HCT116 (cell line): ENCODE measurements around the gene KIF26B. TPM values are rescaled to one million over a fixed set of nuclear protein-coding genes. Genes with fewer than 3 reads are reported as not detected.

Experiments
- ATAC-seq: fragments of 200-7000 bp; cut with Tn5 transposase; 2 replicates; pipeline ENCODE4 v1.9.1; 2020; ENCODE audit warnings: mild to moderate bottlenecking, moderate library complexity
- BruUV-seq: library from RNA; stranded (reverse); fragments of 400-500 nt; replicated peaks from 2 replicates; lab custom pipeline; 2021; lab: Mats Ljungman, UMichigan
- CTCF ChIA-PET: fragments of 300-600 bp; sonication (Branson Sonifier 250); formaldehyde crosslinking; loops from one replicate; lab custom pipeline; 2021; ENCODE audit warnings: antibody characterized with exemption; lab: Charles Lee
- POLR2A ChIA-PET: fragments of 300-600, 350-600 bp; sonication (Branson Sonifier 250); formaldehyde crosslinking; loops from one replicate; lab custom pipeline; 2021; ENCODE audit warnings: antibody characterized with exemption; lab: Charles Lee
- RAD21 ChIA-PET, 2 experiments: fragments of 300-600 bp; sonication (Branson Sonifier 250); formaldehyde crosslinking; loops; one replicate each; lab custom pipeline; 2023; ENCODE audit warnings: low total read pairs in 2 of 2; ENCODE audit not compliant: uncharacterized antibody in 2 of 2, unreplicated experiment in 2 of 2, low non-redundant PET in 1 of 2; lab: Charles Lee
- DNase-seq: peaks from one replicate; pipeline ENCODE4 v3.0.0-alpha.2; 2010; ENCODE audit warnings: low read depth, low spot score
- H2AFZ ChIP-seq: fragments of 200-600 bp; shearing (Covaris generic), sonication (generic); 2 replicates; pipeline ENCODE4 v1.6.1; 2017; ENCODE audit warnings: low read depth, mixed run types, mixed read lengths, antibody characterized with exemption, low read length; ENCODE audit not compliant: poor library complexity, severe bottlenecking
- H3K27ac ChIP-seq: 2 replicates; pipeline ENCODE4 v1.5.1; 2012; ENCODE audit warnings: low read depth, low read length
- H3K27me3 ChIP-seq: fragments of 200-600 bp; sonication (generic); 2 replicates; pipeline ENCODE4 v1.6.1; 2016; ENCODE audit warnings: mixed run types, low read length, mixed read lengths; ENCODE audit not compliant: insufficient read depth
- H3K36me3 ChIP-seq, 2 experiments: fragments of 200-500 bp in 1 of 2; fragments of 200-600 bp in 1 of 2; sonication (Bioruptor generic) in 1 of 2; sonication (generic) in 1 of 2; 2 replicates each; pipeline versions ENCODE4 v1.5.1 to v1.6.1; 2014 to 2016; ENCODE audit warnings: low read length in 2 of 2, inconsistent platforms in 1 of 2, mixed read lengths in 1 of 2, mixed run types in 1 of 2; ENCODE audit not compliant: insufficient read depth in 2 of 2, control insufficient read depth in 1 of 2
- H3K4me1 ChIP-seq, 2 experiments: fragments of 200-600 bp in 1 of 2; sonication (generic) in 1 of 2; 2 replicates each; pipeline versions ENCODE4 v1.5.1 to v1.6.1; 2012 to 2017; ENCODE audit warnings: low read length in 2 of 2, inconsistent platforms in 1 of 2, mild to moderate bottlenecking in 1 of 2, mixed read lengths in 1 of 2, mixed run types in 1 of 2, moderate library complexity in 1 of 2; ENCODE audit not compliant: insufficient read depth in 2 of 2, control insufficient read depth in 1 of 2
- H3K4me2 ChIP-seq: fragments of 200-600 bp; sonication (generic); 2 replicates; pipeline ENCODE4 v1.6.1; 2017; ENCODE audit warnings: mixed run types, low read length, mixed read lengths
- H3K4me3 ChIP-seq, 2 experiments: fragments of 200-600 bp in 1 of 2; sonication (generic) in 1 of 2; replicated peaks in 1 of 2; 2 replicates each; pipeline ENCODE4 v1.5.1; 2011 to 2016; ENCODE audit warnings: low read length in 2 of 2, control low read depth in 1 of 2, low read depth in 1 of 2, mild to moderate bottlenecking in 1 of 2, mixed read lengths in 1 of 2, mixed run types in 1 of 2
- H3K79me2 ChIP-seq: fragments of 200-600 bp; sonication (generic); 2 replicates; pipeline ENCODE4 v1.6.1; 2017; ENCODE audit warnings: mild to moderate bottlenecking, mixed run types, low read length, moderate library complexity, mixed read lengths; ENCODE audit not compliant: insufficient read depth
- H3K9ac ChIP-seq: fragments of 200-600 bp; sonication (generic); 2 replicates; pipeline ENCODE4 v1.6.1; 2016; ENCODE audit warnings: low read length, mixed read lengths
- H3K9me2 ChIP-seq: fragments of 200-600 bp; sonication (generic), shearing (Covaris generic); 2 replicates; pipeline ENCODE4 v1.6.1; 2017; ENCODE audit warnings: mixed run types, mild to moderate bottlenecking, moderate library complexity; ENCODE audit not compliant: insufficient read depth
- H3K9me3 ChIP-seq, 2 experiments: fragments of 200-500 bp in 1 of 2; fragments of 200-600 bp in 1 of 2; sonication (Bioruptor generic) in 1 of 2; sonication (generic) in 1 of 2; 2 replicates each; pipeline ENCODE4 v1.6.1; 2014 to 2017; ENCODE audit warnings: low read length in 2 of 2, mixed read lengths in 2 of 2, inconsistent platforms in 1 of 2, low read depth in 1 of 2, mild to moderate bottlenecking in 1 of 2, mixed run types in 1 of 2, moderate library complexity in 1 of 2; ENCODE audit not compliant: control insufficient read depth in 1 of 2, insufficient read depth in 1 of 2
- H4K20me1 ChIP-seq: fragments of 200-600 bp; sonication (generic), shearing (Covaris generic); 2 replicates; pipeline ENCODE4 v1.6.1; 2017; ENCODE audit warnings: mixed run types, mild to moderate bottlenecking, moderate library complexity; ENCODE audit not compliant: insufficient read depth
- CBX3 ChIP-seq: IDR thresholded peaks from 2 replicates; pipeline ENCODE4 v1.6.1; 2012; ENCODE audit warnings: low read depth
- EZH2 ChIP-seq: fragments of 200-600 bp; sonication (generic); IDR thresholded peaks from 2 replicates; pipeline ENCODE4 v1.6.1; 2017; ENCODE audit warnings: antibody characterized with exemption, mixed run types
- POLR2AphosphoS5 ChIP-seq: IDR thresholded peaks from 2 replicates; pipeline ENCODE4 v1.6.1; 2011; ENCODE audit warnings: mild to moderate bottlenecking, low read depth, low read length, moderate library complexity
- YY1 ChIP-seq: IDR thresholded peaks from 2 replicates; pipeline ENCODE4 v1.6.1; 2011; ENCODE audit warnings: low read length, low read depth, moderate library complexity, mild to moderate bottlenecking; ENCODE audit not compliant: insufficient replicate concordance; ENCODE audit errors: extremely low read depth
- intact Hi-C: fragments of 100-400 bp; cut with micrococcal nuclease; formaldehyde crosslinking; loops from 2 replicates; pipeline ENCODE4 v1.10.0; 2022
- total RNA-seq: library from RNA; stranded (reverse); gene quantifications from one replicate; pipeline ENCODE4 v1.2.1, GENCODE V29; 2021; ENCODE audit not compliant: unreplicated experiment
- TF ChIP-seq, protein P1 (sequence below): IDR thresholded peaks from 2 replicates; pipeline ENCODE4 v1.6.1; 2012; ENCODE audit warnings: low read depth

KIF26B gene
- total RNA-seq, 1 experiment from 2014 or later: 0.49 TPM

DNA sequence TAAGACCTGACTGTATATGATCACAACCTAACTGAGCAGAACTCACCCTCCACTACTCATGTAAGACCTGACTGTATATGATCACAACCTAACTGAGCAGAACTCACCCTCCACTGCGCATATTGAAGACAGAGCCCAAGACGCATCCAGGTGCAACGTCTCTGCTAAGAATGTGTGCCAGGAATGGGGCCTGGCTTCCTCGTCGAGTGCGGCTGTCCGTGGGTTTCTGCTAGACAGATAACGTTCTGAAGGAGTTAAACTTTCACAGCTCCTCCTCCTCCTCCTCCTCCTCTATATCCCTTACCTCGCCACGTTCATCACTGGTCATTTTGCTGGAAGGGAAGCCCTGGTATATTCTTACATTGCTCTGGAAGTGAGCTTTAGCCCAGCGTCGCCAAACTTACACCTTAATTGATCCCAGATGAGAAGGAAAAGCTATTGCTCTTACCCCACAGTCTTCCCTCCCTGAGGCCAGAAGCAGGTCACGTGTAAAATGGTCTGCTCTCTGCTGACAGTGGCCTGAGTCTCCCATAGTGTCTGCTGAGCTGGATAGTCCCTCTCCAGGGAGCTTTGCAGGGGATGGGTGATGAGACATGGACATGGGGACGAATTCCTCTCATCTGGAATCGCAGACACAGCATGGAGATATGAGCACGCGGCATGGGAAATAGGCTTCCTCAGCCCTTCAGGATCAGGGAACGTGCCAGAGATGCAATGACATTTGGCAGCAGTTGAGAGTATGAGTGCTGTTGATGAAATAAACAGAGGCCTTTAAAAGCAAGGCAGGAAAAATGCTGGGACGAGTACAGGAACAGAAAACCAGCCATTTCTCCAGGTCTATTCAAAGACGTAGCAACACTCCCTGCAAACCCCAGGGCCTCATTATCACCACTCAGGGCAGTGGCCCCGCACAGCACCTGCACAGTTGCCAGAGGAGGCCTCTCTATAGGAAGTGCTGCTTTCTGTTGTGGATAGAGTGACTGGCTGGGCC is 528.1 kb downstream of the KIF26B start (continued):
- TF ChIP-seq, protein P1, sequence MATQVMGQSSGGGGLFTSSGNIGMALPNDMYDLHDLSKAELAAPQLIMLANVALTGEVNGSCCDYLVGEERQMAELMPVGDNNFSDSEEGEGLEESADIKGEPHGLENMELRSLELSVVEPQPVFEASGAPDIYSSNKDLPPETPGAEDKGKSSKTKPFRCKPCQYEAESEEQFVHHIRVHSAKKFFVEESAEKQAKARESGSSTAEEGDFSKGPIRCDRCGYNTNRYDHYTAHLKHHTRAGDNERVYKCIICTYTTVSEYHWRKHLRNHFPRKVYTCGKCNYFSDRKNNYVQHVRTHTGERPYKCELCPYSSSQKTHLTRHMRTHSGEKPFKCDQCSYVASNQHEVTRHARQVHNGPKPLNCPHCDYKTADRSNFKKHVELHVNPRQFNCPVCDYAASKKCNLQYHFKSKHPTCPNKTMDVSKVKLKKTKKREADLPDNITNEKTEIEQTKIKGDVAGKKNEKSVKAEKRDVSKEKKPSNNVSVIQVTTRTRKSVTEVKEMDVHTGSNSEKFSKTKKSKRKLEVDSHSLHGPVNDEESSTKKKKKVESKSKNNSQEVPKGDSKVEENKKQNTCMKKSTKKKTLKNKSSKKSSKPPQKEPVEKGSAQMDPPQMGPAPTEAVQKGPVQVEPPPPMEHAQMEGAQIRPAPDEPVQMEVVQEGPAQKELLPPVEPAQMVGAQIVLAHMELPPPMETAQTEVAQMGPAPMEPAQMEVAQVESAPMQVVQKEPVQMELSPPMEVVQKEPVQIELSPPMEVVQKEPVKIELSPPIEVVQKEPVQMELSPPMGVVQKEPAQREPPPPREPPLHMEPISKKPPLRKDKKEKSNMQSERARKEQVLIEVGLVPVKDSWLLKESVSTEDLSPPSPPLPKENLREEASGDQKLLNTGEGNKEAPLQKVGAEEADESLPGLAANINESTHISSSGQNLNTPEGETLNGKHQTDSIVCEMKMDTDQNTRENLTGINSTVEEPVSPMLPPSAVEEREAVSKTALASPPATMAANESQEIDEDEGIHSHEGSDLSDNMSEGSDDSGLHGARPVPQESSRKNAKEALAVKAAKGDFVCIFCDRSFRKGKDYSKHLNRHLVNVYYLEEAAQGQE: no peak
- TF ChIP-seq EZH2: no peak
- no peak for TF ChIP-seq POLR2AphosphoS5

DNA sequence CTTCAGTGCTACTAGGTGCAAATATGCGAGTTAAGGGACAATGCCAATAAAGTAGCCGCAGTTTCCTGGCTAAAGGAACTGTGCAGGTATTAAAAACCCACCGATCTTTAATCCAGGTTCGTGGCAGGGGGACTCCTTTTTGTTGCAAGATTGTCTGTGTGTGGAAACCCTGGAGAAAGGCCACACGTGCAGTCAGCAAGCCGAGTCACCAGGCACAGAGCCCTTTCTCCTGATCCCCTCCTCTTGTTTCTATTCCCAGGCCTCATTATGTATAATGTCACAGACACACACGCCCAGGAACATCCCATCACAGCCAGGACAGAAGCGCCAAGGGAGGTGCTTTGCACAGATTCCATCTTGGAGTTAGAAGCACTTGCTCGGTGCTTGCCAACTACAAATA is 528.9 kb downstream of the KIF26B start:
- no peaks in the 10 kb centered on the region for H3K4me1 ChIP-seq
- H3K36me3 ChIP-seq: no peaks in the 10 kb centered on the region
- H3K9me2 ChIP-seq: no peaks in the 10 kb centered on the region
- no peaks in the 10 kb centered on the region for H4K20me1 ChIP-seq
- ATAC-seq: no peak
- TF ChIP-seq YY1 (no peak), EZH2 (no peak), CBX3 (no peak)
- no peaks in the 10 kb centered on the region for H3K27me3 ChIP-seq
- no peaks in the 10 kb centered on the region for H3K79me2 ChIP-seq
- H3K4me2 ChIP-seq: no peak overlapping the region
- RAD21 ChIA-PET: no interaction called here
- H3K4me3 ChIP-seq: no peak overlapping the region
- H3K27ac ChIP-seq: no peak overlapping the region
- CTCF ChIA-PET: no interaction called here
- intact Hi-C loops: no loop called here
- H3K9me3 ChIP-seq: no peaks in the 10 kb centered on the region
- no peak for DNase-seq
- no peak overlapping the region for H2AFZ ChIP-seq
- H3K9ac ChIP-seq: no peak overlapping the region
- POLR2A ChIA-PET: no interaction called here
- BruUV-seq: no TSS peak
